HG03103 (cell line): ENCODE measurements around the gene CADM2.
"Not testable (repeated sequence)": the region's sequence is repeated elsewhere in the genome, so short reads cannot be mapped to it uniquely, and the experiment has no call there.

Experiments
- ATAC-seq: cut with Tn5 transposase; IDR thresholded peaks from one replicate; pipeline ENCODE4 v1.9.1; 2021; ENCODE audit warnings: low read depth; ENCODE audit not compliant: unreplicated experiment

Gene CADM2

GRCh38 chr3:84958495-84959469 lies at the start of gene CADM2:
CADM2 (plus strand) TSS chr3:84958989.
- ATAC-seq: peak; percentile 79

GRCh38 chr3:84918592-84918991 lies 40.2 kb upstream of the CADM2 start:
- not testable (repeated sequence) for ATAC-seq

GRCh38 chr3:84922682-84923081 lies 36.1 kb upstream of the CADM2 start:
- no peak for ATAC-seq

- ATAC-seq: no peak
These were observed 33.2 kb upstream of the CADM2 start for GRCh38 chr3:84925571-84925970.

- no peak for ATAC-seq
These were observed 15.4 kb upstream of the CADM2 start for GRCh38 chr3:84943379-84943778.

GRCh38 chr3:84946240-84946639 lies 12.5 kb upstream of the CADM2 start:
- ATAC-seq: no peak

GRCh38 chr3:84959470-84960271 lies 882 bp downstream of the CADM2 start:
- peak; percentile 3 for ATAC-seq

GRCh38 chr3:84960581-84960980 lies 1.8 kb downstream of the CADM2 start:
- ATAC-seq: no peak

GRCh38 chr3:84961011-84961410 lies 2.2 kb downstream of the CADM2 start:
- ATAC-seq: no peak

GRCh38 chr3:84961521-84962255 lies 2.9 kb downstream of the CADM2 start:
- no peak for ATAC-seq

GRCh38 chr3:84962415-84962814 lies 3.6 kb downstream of the CADM2 start:
- ATAC-seq: no peak

GRCh38 chr3:84963137-84963536 lies 4.3 kb downstream of the CADM2 start:
- ATAC-seq: no peak

- ATAC-seq: no peak
These were observed 6.4 kb downstream of the CADM2 start for GRCh38 chr3:84965141-84965540.

GRCh38 chr3:84967767-84968581 lies 9.2 kb downstream of the CADM2 start:
- no peak for ATAC-seq

- ATAC-seq: no peak
These were observed 10.0 kb downstream of the CADM2 start for GRCh38 chr3:84968701-84969235.

GRCh38 chr3:84974347-84974746 lies 15.6 kb downstream of the CADM2 start:
- no peak for ATAC-seq

- ATAC-seq: no peak
These were observed 18.2 kb downstream of the CADM2 start for GRCh38 chr3:84977021-84977420.

- no peak for ATAC-seq
These were observed 20.1 kb downstream of the CADM2 start for GRCh38 chr3:84978843-84979242.

GRCh38 chr3:84980011-84980410 lies 21.2 kb downstream of the CADM2 start:
- ATAC-seq: no peak

GRCh38 chr3:84980456-84980855 lies 21.7 kb downstream of the CADM2 start:
- ATAC-seq: no peak
